Naive thymus-derived CD4-positive, alpha-beta T cell (primary cell): Measurements from ENCODE around the gene ERP27. TPM values are rescaled to one million over a fixed set of nuclear protein-coding genes. Genes with fewer than 3 reads are reported as not detected.

Experiments used
- ATAC-seq: fragments of 150-1000 bp; cut with Tn5 transposase; 2 replicates; pipeline ENCODE4 v1.10.0; 2021; ENCODE audit warnings: mild to moderate bottlenecking, moderate library complexity
- CTCF ChIA-PET: fragments of 350-600 bp; sonication (Branson Sonifier 250); formaldehyde crosslinking; loops from one replicate; lab custom pipeline; 2021; ENCODE audit warnings: antibody characterized with exemption; lab: Charles Lee
- POLR2A ChIA-PET: fragments of 350-600 bp; sonication (Branson Sonifier 250); formaldehyde crosslinking; loops from one replicate; lab custom pipeline; 2021; ENCODE audit warnings: antibody characterized with exemption, inconsistent platforms; lab: Charles Lee
- DNase-seq, 9 donors: peaks; one replicate each; pipeline versions ENCODE4 v3.0.0 to v3.0.0-alpha.2; 2020 to 2022; ENCODE audit warnings: mixed read lengths in 1 of 9
- H3K27ac ChIP-seq: one replicate; pipeline ENCODE4 v1.7.0; 2013; ENCODE audit warnings: mild to moderate bottlenecking, low read depth, low read length, moderate library complexity
- H3K27me3 ChIP-seq, 2 donors: one replicate each; pipeline ENCODE4 v1.7.0; 2013; ENCODE audit warnings: low read length in 2 of 2, mild to moderate bottlenecking in 2 of 2, moderate library complexity in 2 of 2; ENCODE audit not compliant: control insufficient read depth in 2 of 2, insufficient read depth in 2 of 2
- H3K36me3 ChIP-seq, 3 experiments: 1 replicate in 2 of 3; 2 replicates in 1 of 3; pipeline ENCODE4 v1.7.0; 2013; ENCODE audit warnings: low read length in 3 of 3, mild to moderate bottlenecking in 3 of 3, moderate library complexity in 1 of 3; ENCODE audit not compliant: insufficient read depth in 3 of 3, control insufficient read depth in 2 of 3
- H3K4me1 ChIP-seq, 2 donors: one replicate each; pipeline ENCODE4 v1.7.0; 2013; ENCODE audit warnings: low read length in 2 of 2, mild to moderate bottlenecking in 2 of 2, moderate library complexity in 1 of 2; ENCODE audit not compliant: control insufficient read depth in 2 of 2, insufficient read depth in 2 of 2
- H3K4me3 ChIP-seq: 2 replicates; pipeline ENCODE4 v1.7.0; 2013; ENCODE audit warnings: mild to moderate bottlenecking, low read length
- H3K9me3 ChIP-seq, 3 experiments: 1 replicate in 2 of 3; 2 replicates in 1 of 3; pipeline ENCODE4 v1.7.0; 2013; ENCODE audit warnings: low read length in 3 of 3; ENCODE audit not compliant: control insufficient read depth in 2 of 3
- H3K27ac Mint-ChIP-seq, 9 donors: one replicate each; pipeline ENCODE4 v1.8.0; 2020 to 2022; ENCODE audit warnings: mixed read lengths in 9 of 9, mild to moderate bottlenecking in 8 of 9, moderate library complexity in 5 of 9, inconsistent platforms in 2 of 9
- H3K27me3 Mint-ChIP-seq, 5 donors: one replicate each; pipeline ENCODE4 v1.8.0; 2021 to 2022; ENCODE audit warnings: mixed read lengths in 5 of 5, mild to moderate bottlenecking in 1 of 5
- H3K36me3 Mint-ChIP-seq, 5 donors: one replicate each; pipeline ENCODE4 v1.8.0; 2020 to 2022; ENCODE audit warnings: mixed read lengths in 5 of 5, mild to moderate bottlenecking in 3 of 5, inconsistent platforms in 1 of 5
- H3K4me1 Mint-ChIP-seq, 7 donors: one replicate each; pipeline ENCODE4 v1.8.0; 2020 to 2022; ENCODE audit warnings: mixed read lengths in 7 of 7, mild to moderate bottlenecking in 3 of 7, inconsistent platforms in 1 of 7
- H3K4me3 Mint-ChIP-seq, 10 donors: one replicate each; pipeline ENCODE4 v1.8.0; 2020 to 2022; ENCODE audit warnings: mild to moderate bottlenecking in 10 of 10, mixed read lengths in 10 of 10, moderate library complexity in 6 of 10, inconsistent platforms in 2 of 10
- H3K9me3 Mint-ChIP-seq, 11 donors: one replicate each; pipeline ENCODE4 v1.8.0; 2020 to 2022; ENCODE audit warnings: mixed read lengths in 11 of 11, mild to moderate bottlenecking in 4 of 11, inconsistent platforms in 1 of 11, moderate library complexity in 1 of 11
- intact Hi-C, 2 donors: fragments of 100-400 bp; cut with micrococcal nuclease; formaldehyde crosslinking; loops; one replicate each; pipeline ENCODE4 v1.15.1; 2023
- polyA plus RNA-seq, 2 donors: library from polyadenylated mRNA; unstranded; fragments of 300-500 nt; fragmentation: Illumina TruSeq; gene quantifications; one replicate each; pipeline ENCODE4 v1.2.3, GENCODE V29; 2021
- total RNA-seq, 6 experiments: library from RNA in 5 of 6; stranded (reverse) in 5 of 6; gene quantifications; 1 replicate in 5 of 6; 2 replicates in 1 of 6; pipeline ENCODE4 v1.2.3 and lab custom pipeline; 2021 to 2026

Gene ERP27
- total and polyA plus RNA-seq, 7 experiments from 2014 or later: 5.6 to 20.3 (median 13.1) TPM

- DNase-seq (peak in 6 of 9 donors; percentile 10 to 45 (median 36)), ATAC-seq (no peak)
- Mint-ChIP-seq H3K36me3 (peaks cover 0 to 8% (median 3%) of the 10 kb centered on the region in 5 donors), H3K4me1 (peaks cover 15 to 67% (median 53%) of the 10 kb centered on the region in 7 donors), H3K27ac (peak overlapping the region; percentile 55 to 97 (median 88)), H3K4me3 (peak overlapping the region; percentile 11 to 77 (median 60)), H3K27me3 (peaks cover 0 to 12% (median 5%) of the 10 kb centered on the region in 5 donors), H3K9me3 (peaks cover 0 to 11% (median 0%) of the 10 kb centered on the region in 11 donors)
- Histone ChIP-seq H3K27ac (no peak overlapping the region), H3K4me1 (peaks cover 0 to 27% of the 10 kb centered on the region in 2 donors), H3K4me3 (no peak overlapping the region), H3K36me3 (no peaks in the 10 kb centered on the region), H3K9me3 (no peaks in the 10 kb centered on the region), H3K27me3 (no peaks in the 10 kb centered on the region)
- ChIA-PET POLR2A (interaction anchor here (0.6 kb wide), 1 partner anchor 110 kb away, joined by 3 read pairs; a partner anchor contains a TSS), CTCF (no interaction called here)
- intact Hi-C loops: no loop called here
Measured at GRCh38 chr12:14880890-14881453, 57.4 kb downstream of the ERP27 start.

GRCh38 chr12:14879222-14879933 lies 59.0 kb downstream of the ERP27 start:
- ChIA-PET POLR2A (no interaction called here), CTCF (interaction anchor here (0.9 kb wide), 1 partner anchor 34 kb away, joined by 3 read pairs; no protein-coding TSS in a partner anchor)
- H3K4me1 Mint-ChIP-seq: peaks cover 9 to 51% (median 40%) of the 10 kb centered on the region in 7 donors
- DNase-seq (no peak), ATAC-seq (no peak)
- no peaks in the 10 kb centered on the region for H3K9me3 ChIP-seq
- H3K36me3 Mint-ChIP-seq: peaks cover 0 to 8% (median 3%) of the 10 kb centered on the region in 5 donors
- H3K4me3 Mint-ChIP-seq: peak overlapping the region in 3 of 10 donors; percentile 23 to 76 (median 61)
- no peaks in the 10 kb centered on the region for H3K27me3 ChIP-seq
- peak overlapping the region in 4 of 9 donors; percentile 20 to 69 (median 54) for H3K27ac Mint-ChIP-seq
- H3K9me3 Mint-ChIP-seq: peaks cover 0 to 11% (median 0%) of the 10 kb centered on the region in 11 donors
- intact Hi-C loops: no loop called here
- H3K27ac ChIP-seq: no peak overlapping the region
- peaks cover 0 to 1% (median 0%) of the 10 kb centered on the region in 5 donors for H3K27me3 Mint-ChIP-seq
- no peak overlapping the region for H3K4me3 ChIP-seq
- no peaks in the 10 kb centered on the region for H3K36me3 ChIP-seq
- H3K4me1 ChIP-seq: peaks cover 0 to 13% of the 10 kb centered on the region in 2 donors

- Mint-ChIP-seq H3K9me3 (peaks cover 0 to 11% (median 0%) of the 10 kb centered on the region in 11 donors), H3K4me3 (peak overlapping the region in 1 of 10 donors; percentile 14)
Measured at GRCh38 chr12:14878488-14878887, 59.8 kb downstream of the ERP27 start.

GRCh38 chr12:14876833-14877232 lies 61.5 kb downstream of the ERP27 start:
- peaks cover 0 to 11% (median 0%) of the 10 kb centered on the region in 11 donors for H3K9me3 Mint-ChIP-seq
- intact Hi-C loops: no loop called here
- POLR2A ChIA-PET: interaction anchor here (0.8 kb wide), 1 partner anchor 9 kb away, joined by 3 read pairs; no protein-coding TSS in a partner anchor

More at GRCh38 chr12:14878488-14878887, 59.8 kb downstream of the ERP27 start:
- Mint-ChIP-seq H3K27me3 (no peaks in the 10 kb centered on the region), H3K36me3 (peaks cover 0 to 8% (median 3%) of the 10 kb centered on the region in 5 donors), H3K4me1 (peaks cover 6 to 43% (median 36%) of the 10 kb centered on the region in 7 donors), H3K27ac (peak overlapping the region in 2 of 9 donors; percentile 46 to 53)
- H3K4me1 ChIP-seq: peaks cover 0 to 10% of the 10 kb centered on the region in 2 donors
- no peaks in the 10 kb centered on the region for H3K36me3 ChIP-seq
- H3K27ac ChIP-seq: no peak overlapping the region
- H3K27me3 ChIP-seq: no peaks in the 10 kb centered on the region
- ChIA-PET POLR2A (no interaction called here), CTCF (interaction anchor here (0.9 kb wide), 1 partner anchor 33 kb away, joined by 3 read pairs; no protein-coding TSS in a partner anchor)
- ATAC-seq: no peak
- no peaks in the 10 kb centered on the region for H3K9me3 ChIP-seq
- no peak overlapping the region for H3K4me3 ChIP-seq
- intact Hi-C loops: no loop called here
- no peak for DNase-seq

GRCh38 chr12:14874882-14875281 lies 63.5 kb downstream of the ERP27 start:
- Mint-ChIP-seq H3K4me1 (peaks cover 0 to 14% (median 7%) of the 10 kb centered on the region in 7 donors), H3K9me3 (peaks cover 0 to 10% (median 0%) of the 10 kb centered on the region in 11 donors), H3K36me3 (peaks cover 0 to 7% (median 3%) of the 10 kb centered on the region in 5 donors), H3K27ac (no peak overlapping the region), H3K27me3 (peaks cover 0 to 5% (median 0%) of the 10 kb centered on the region in 5 donors), H3K4me3 (no peak overlapping the region)
- ATAC-seq (no peak), DNase-seq (no peak)
- intact Hi-C loops: no loop called here
- ChIA-PET CTCF (interaction anchor here (0.6 to 1.1 kb wide), 2 partner anchors 8 to 675 kb away, joined by 3 to 4 read pairs; no protein-coding TSS in a partner anchor), POLR2A (no interaction called here)
- H3K4me1 ChIP-seq: no peaks in the 10 kb centered on the region
- no peaks in the 10 kb centered on the region for H3K27me3 ChIP-seq
- no peaks in the 10 kb centered on the region for H3K9me3 ChIP-seq
- H3K27ac ChIP-seq: no peak overlapping the region
- no peak overlapping the region for H3K4me3 ChIP-seq
- H3K36me3 ChIP-seq: no peaks in the 10 kb centered on the region

More at GRCh38 chr12:14876833-14877232, 61.5 kb downstream of the ERP27 start:
- H3K36me3 ChIP-seq: no peaks in the 10 kb centered on the region
- Mint-ChIP-seq H3K27me3 (no peaks in the 10 kb centered on the region), H3K27ac (no peak overlapping the region), H3K4me3 (no peak overlapping the region), H3K36me3 (peaks cover 0 to 8% (median 3%) of the 10 kb centered on the region in 5 donors), H3K4me1 (peaks cover 6 to 30% (median 26%) of the 10 kb centered on the region in 7 donors)
- ATAC-seq (no peak), DNase-seq (no peak)
- no peak overlapping the region for H3K27ac ChIP-seq
- no peaks in the 10 kb centered on the region for H3K27me3 ChIP-seq
- no peaks in the 10 kb centered on the region for H3K9me3 ChIP-seq
- no peak overlapping the region for H3K4me3 ChIP-seq
- CTCF ChIA-PET: interaction anchor here (0.7 to 1.2 kb wide), 3 partner anchors 30 to 93 kb away, joined by 3 to 4 read pairs (median 4); partner anchors contain the start of gene ERP27
- peaks cover 0 to 10% of the 10 kb centered on the region in 2 donors for H3K4me1 ChIP-seq

GRCh38 chr12:14873440-14874185 lies 64.7 kb downstream of the ERP27 start:
- H3K4me3 ChIP-seq: no peak overlapping the region
- Mint-ChIP-seq H3K4me3 (no peak overlapping the region), H3K27me3 (peaks cover 0 to 5% (median 0%) of the 10 kb centered on the region in 5 donors), H3K27ac (no peak overlapping the region), H3K9me3 (peaks cover 0 to 6% (median 0%) of the 10 kb centered on the region in 11 donors), H3K4me1 (peaks cover 0 to 9% (median 0%) of the 10 kb centered on the region in 7 donors), H3K36me3 (peaks cover 0 to 2% (median 0%) of the 10 kb centered on the region in 5 donors)
- DNase-seq (no peak), ATAC-seq (no peak)
- no peaks in the 10 kb centered on the region for H3K36me3 ChIP-seq
- no peaks in the 10 kb centered on the region for H3K9me3 ChIP-seq
- no peak overlapping the region for H3K27ac ChIP-seq
- ChIA-PET POLR2A (interaction anchor here (0.6 to 1.3 kb wide), 4 partner anchors 22 to 305 kb away, joined by 4 to 6 read pairs (median 4); no protein-coding TSS in a partner anchor), CTCF (interaction anchor here (0.6 to 1.1 kb wide), 5 partner anchors 9 to 158 kb away, joined by 3 to 6 read pairs (median 4); no protein-coding TSS in a partner anchor)
- H3K27me3 ChIP-seq: no peaks in the 10 kb centered on the region
- intact Hi-C loops: no loop called here
- no peaks in the 10 kb centered on the region for H3K4me1 ChIP-seq
